ENCODE measurements around the gene GAL3ST3.

Gene GAL3ST3

GRCh38 chr11:66061268-66061667 lies 12.3 kb upstream of the GAL3ST3 start:
- TF ChIP-seq ZFX (IDR thresholded peaks at IDR 0.05), result no peak
- TF ChIP-seq, protein P1, sequence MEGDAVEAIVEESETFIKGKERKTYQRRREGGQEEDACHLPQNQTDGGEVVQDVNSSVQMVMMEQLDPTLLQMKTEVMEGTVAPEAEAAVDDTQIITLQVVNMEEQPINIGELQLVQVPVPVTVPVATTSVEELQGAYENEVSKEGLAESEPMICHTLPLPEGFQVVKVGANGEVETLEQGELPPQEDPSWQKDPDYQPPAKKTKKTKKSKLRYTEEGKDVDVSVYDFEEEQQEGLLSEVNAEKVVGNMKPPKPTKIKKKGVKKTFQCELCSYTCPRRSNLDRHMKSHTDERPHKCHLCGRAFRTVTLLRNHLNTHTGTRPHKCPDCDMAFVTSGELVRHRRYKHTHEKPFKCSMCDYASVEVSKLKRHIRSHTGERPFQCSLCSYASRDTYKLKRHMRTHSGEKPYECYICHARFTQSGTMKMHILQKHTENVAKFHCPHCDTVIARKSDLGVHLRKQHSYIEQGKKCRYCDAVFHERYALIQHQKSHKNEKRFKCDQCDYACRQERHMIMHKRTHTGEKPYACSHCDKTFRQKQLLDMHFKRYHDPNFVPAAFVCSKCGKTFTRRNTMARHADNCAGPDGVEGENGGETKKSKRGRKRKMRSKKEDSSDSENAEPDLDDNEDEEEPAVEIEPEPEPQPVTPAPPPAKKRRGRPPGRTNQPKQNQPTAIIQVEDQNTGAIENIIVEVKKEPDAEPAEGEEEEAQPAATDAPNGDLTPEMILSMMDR (conservative IDR thresholded peaks at IDR 0.05), result no peak
- H3K27ac ChIP-seq, result no peak overlapping the region; the same call in 1 of the 2 replicates

DNA sequence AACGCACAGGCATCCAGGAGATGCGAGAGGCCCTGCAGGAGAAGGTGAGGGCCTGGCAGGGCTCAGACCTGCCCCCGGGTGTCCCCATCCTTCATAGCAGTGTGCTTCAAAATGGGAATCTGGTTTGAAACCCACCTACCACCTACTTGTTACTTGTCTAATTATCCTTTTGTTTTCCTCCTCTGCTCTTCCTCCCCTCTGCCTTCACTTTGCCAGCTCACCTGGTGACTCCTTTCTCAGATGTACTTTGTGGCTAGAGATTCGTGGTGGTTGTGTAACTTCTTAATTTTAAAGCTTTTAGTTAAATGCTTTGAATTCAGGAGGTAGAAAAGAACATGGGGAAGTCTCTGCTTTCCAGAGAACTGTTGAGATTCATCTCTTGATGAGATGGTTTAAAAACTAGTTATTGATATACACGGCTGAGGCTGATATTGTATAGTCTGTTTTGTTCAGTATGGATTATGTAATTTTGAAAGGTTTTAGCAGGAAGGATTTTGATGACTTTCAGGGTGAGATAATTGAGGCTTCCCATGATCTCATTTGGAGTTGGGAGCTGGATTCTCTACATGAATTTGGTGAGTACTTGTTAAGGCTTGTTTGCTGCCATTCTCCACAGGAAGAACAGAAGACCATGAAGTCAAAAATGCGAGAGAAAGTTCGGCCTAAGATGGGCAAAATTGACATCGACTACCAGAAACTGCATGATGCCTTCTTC lies 11.2 kb upstream of the GAL3ST3 start:
- no peak overlapping the region for H3K27ac ChIP-seq
- TF ChIP-seq ZFX (IDR thresholded peaks at IDR 0.05), result no peak
- TF ChIP-seq, protein P1 (conservative IDR thresholded peaks at IDR 0.05), result no peak

DNA sequence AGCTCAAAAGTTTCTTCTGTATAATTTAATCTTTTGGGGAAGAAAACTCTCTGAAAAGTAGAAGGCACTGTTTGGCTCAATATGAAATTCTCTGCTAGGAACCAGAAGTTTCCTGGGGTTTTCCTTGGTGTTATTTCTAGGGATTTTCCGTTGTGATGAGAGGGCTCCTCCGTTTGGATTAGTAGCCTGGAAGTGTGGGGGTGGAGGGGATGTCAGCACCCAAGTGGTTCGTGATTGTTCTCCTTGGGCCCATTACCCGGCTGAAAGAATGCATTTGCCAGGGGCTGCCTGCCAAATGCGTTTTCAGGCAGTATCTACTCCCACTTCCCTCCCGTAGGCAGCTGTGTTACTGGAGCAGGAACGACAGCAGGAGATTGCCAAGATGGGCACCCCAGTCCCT lies 7.5 kb upstream of the GAL3ST3 start:
- TF ChIP-seq, protein P1 (conservative IDR thresholded peaks at IDR 0.05), result no peak
- no peak for TF ChIP-seq ZFX (IDR thresholded peaks at IDR 0.05)
- H3K27ac ChIP-seq, result no peak overlapping the region

- no peak for TF ChIP-seq ZFX (IDR thresholded peaks at IDR 0.05)
- TF ChIP-seq, protein P1 (conservative IDR thresholded peaks at IDR 0.05), result no peak
- no peak overlapping the region for H3K27ac ChIP-seq
Measured at GRCh38 chr11:66055021-66055420, 6.1 kb upstream of the GAL3ST3 start.

- peak; percentile 41; the same call in 1 of the 2 replicates for TF ChIP-seq ZFX (IDR thresholded peaks at IDR 0.05)
- TF ChIP-seq, protein P1 (conservative IDR thresholded peaks at IDR 0.05), result no peak
- peak overlapping the region; percentile 81 for H3K27ac ChIP-seq
Measured at GRCh38 chr11:66052664-66052982, 3.7 kb upstream of the GAL3ST3 start.

- peak within 1 kb of the TSS; percentile 81 for H3K27ac ChIP-seq
- TF ChIP-seq ZFX (IDR thresholded peaks at IDR 0.05), result peak; percentile 91
- TF ChIP-seq, protein P1 (conservative IDR thresholded peaks at IDR 0.05), result no peak
Measured at GRCh38 chr11:66051766-66052663, 3.1 kb upstream of the GAL3ST3 start, which contains the start of gene SF3B2. TSS of gene SF3B2 (plus strand) at chr11:66052364. CDS start at chr11:66052385, 21 bp downstream.

DNA sequence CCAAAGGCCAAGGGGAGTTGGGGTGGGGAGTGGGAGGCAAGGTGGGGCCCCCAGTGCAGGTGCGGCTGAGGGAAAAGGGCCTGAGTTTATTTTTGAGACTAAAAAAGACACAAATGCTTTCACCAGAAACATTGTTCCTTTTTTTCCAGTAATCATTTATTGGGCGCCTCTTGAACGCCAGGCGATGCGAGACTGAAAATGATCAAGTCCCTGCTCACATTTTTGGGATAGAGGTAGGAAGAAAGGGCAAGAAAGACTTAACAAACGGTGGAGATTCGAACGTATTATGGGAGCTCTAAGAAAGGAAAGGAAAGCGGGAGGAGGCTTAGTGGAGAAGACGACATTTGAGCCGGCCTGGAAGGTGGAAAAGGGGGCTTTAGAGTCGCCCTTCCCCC lies 2.4 kb upstream of the GAL3ST3 start:
- TF ChIP-seq, protein P1 (conservative IDR thresholded peaks at IDR 0.05), result no peak
- TF ChIP-seq ZFX (IDR thresholded peaks at IDR 0.05), result no peak
- H3K27ac ChIP-seq, result peak overlapping the region; percentile 81
